Measurements from ENCODE around the gene RSPRY1.
"Not testable (repeated sequence)": the region's sequence is repeated elsewhere in the genome, so short reads cannot be mapped to it uniquely, and the experiment has no call there.

The RSPRY1 gene

GRCh38 chr16:57189527-57189926, 3.4 kb downstream of the RSPRY1 start:
- not testable (repeated sequence) for H3K4me3 ChIP-seq (ENCODE audit: low read length); H3K36me3 ChIP-seq (ENCODE audit: control insufficient read depth, insufficient read depth, low read length, severe bottlenecking); H3K9me3 ChIP-seq (ENCODE audit: control insufficient read depth, low read length); H3K27me3 ChIP-seq (replicated peaks; ENCODE audit: control insufficient read depth, insufficient read depth, low read length); DNase-seq (ENCODE audit: low read depth); H3K9ac ChIP-seq (ENCODE audit: low read length)
- H3K4me1 ChIP-seq (ENCODE audit: control insufficient read depth, insufficient read depth, low read length): peaks cover 65% of the 10 kb centered on the region

- Histone ChIP-seq H3K4me3 (ENCODE audit: low read length) (peak overlapping the region; percentile 43), H3K9me3 (ENCODE audit: control insufficient read depth, low read length) (no peaks in the 10 kb centered on the region), H3K27me3 (replicated peaks; ENCODE audit: control insufficient read depth, insufficient read depth, low read length) (no peaks in the 10 kb centered on the region), H3K36me3 (ENCODE audit: control insufficient read depth, insufficient read depth, low read length, severe bottlenecking) (no peaks in the 10 kb centered on the region), H3K9ac (ENCODE audit: low read length) (peak overlapping the region; percentile 45), H3K4me1 (ENCODE audit: control insufficient read depth, insufficient read depth, low read length) (peaks cover 64% of the 10 kb centered on the region)
- DNase-seq (ENCODE audit: low read depth): no peak
Observed at GRCh38 chr16:57190136-57190535, 4.0 kb downstream of the RSPRY1 start.

GRCh38 chr16:57191056-57191571, 5.0 kb downstream of the RSPRY1 start:
- no peaks in the 10 kb centered on the region for H3K27me3 ChIP-seq (replicated peaks; ENCODE audit: control insufficient read depth, insufficient read depth, low read length)
- DNase-seq (ENCODE audit: low read depth): peak; percentile 69
- H3K4me1 ChIP-seq (ENCODE audit: control insufficient read depth, insufficient read depth, low read length): peaks cover 68% of the 10 kb centered on the region
- no peak overlapping the region for H3K4me3 ChIP-seq (ENCODE audit: low read length)
- no peak overlapping the region for H3K9ac ChIP-seq (ENCODE audit: low read length)
- no peaks in the 10 kb centered on the region for H3K9me3 ChIP-seq (ENCODE audit: control insufficient read depth, low read length)
- H3K36me3 ChIP-seq (ENCODE audit: control insufficient read depth, insufficient read depth, low read length, severe bottlenecking): no peaks in the 10 kb centered on the region

- Histone ChIP-seq H3K9me3 (ENCODE audit: control insufficient read depth, low read length) (no peaks in the 10 kb centered on the region), H3K27me3 (replicated peaks; ENCODE audit: control insufficient read depth, insufficient read depth, low read length) (no peaks in the 10 kb centered on the region), H3K36me3 (ENCODE audit: control insufficient read depth, insufficient read depth, low read length, severe bottlenecking) (no peaks in the 10 kb centered on the region), H3K9ac (ENCODE audit: low read length) (peak overlapping the region; percentile 18), H3K4me3 (ENCODE audit: low read length) (no peak overlapping the region), H3K4me1 (ENCODE audit: control insufficient read depth, insufficient read depth, low read length) (peaks cover 74% of the 10 kb centered on the region)
- DNase-seq (ENCODE audit: low read depth): no peak
Observed at GRCh38 chr16:57192146-57192545, 6.0 kb downstream of the RSPRY1 start.

GRCh38 chr16:57192720-57193486, 6.8 kb downstream of the RSPRY1 start:
- Histone ChIP-seq H3K9me3 (ENCODE audit: control insufficient read depth, low read length) (no peaks in the 10 kb centered on the region), H3K36me3 (ENCODE audit: control insufficient read depth, insufficient read depth, low read length, severe bottlenecking) (no peaks in the 10 kb centered on the region), H3K27me3 (replicated peaks; ENCODE audit: control insufficient read depth, insufficient read depth, low read length) (no peaks in the 10 kb centered on the region), H3K9ac (ENCODE audit: low read length) (no peak overlapping the region), H3K4me3 (ENCODE audit: low read length) (peak overlapping the region; percentile 32), H3K4me1 (ENCODE audit: control insufficient read depth, insufficient read depth, low read length) (peaks cover 67% of the 10 kb centered on the region)
- DNase-seq (ENCODE audit: low read depth): peak; percentile 51

- H3K9me3 ChIP-seq (ENCODE audit: control insufficient read depth, low read length): no peaks in the 10 kb centered on the region
- no peaks in the 10 kb centered on the region for H3K27me3 ChIP-seq (replicated peaks; ENCODE audit: control insufficient read depth, insufficient read depth, low read length)
- H3K4me1 ChIP-seq (ENCODE audit: control insufficient read depth, insufficient read depth, low read length): peaks cover 65% of the 10 kb centered on the region
- peak overlapping the region; percentile 39 for H3K4me3 ChIP-seq (ENCODE audit: low read length)
- peak; percentile 95 for DNase-seq (ENCODE audit: low read depth)
- H3K36me3 ChIP-seq (ENCODE audit: control insufficient read depth, insufficient read depth, low read length, severe bottlenecking): no peaks in the 10 kb centered on the region
- peak overlapping the region; percentile 57 for H3K9ac ChIP-seq (ENCODE audit: low read length)
Observed at GRCh38 chr16:57194512-57194911, 8.4 kb downstream of the RSPRY1 start.

- H3K4me1 ChIP-seq (ENCODE audit: control insufficient read depth, insufficient read depth, low read length): peaks cover 51% of the 10 kb centered on the region
- H3K27me3 ChIP-seq (replicated peaks; ENCODE audit: control insufficient read depth, insufficient read depth, low read length): no peaks in the 10 kb centered on the region
- H3K36me3 ChIP-seq (ENCODE audit: control insufficient read depth, insufficient read depth, low read length, severe bottlenecking): no peaks in the 10 kb centered on the region
- H3K9ac ChIP-seq (ENCODE audit: low read length): no peak overlapping the region
- H3K9me3 ChIP-seq (ENCODE audit: control insufficient read depth, low read length): no peaks in the 10 kb centered on the region
- no peak for DNase-seq (ENCODE audit: low read depth)
- H3K4me3 ChIP-seq (ENCODE audit: low read length): no peak overlapping the region
Observed at GRCh38 chr16:57196286-57196685, 10.2 kb downstream of the RSPRY1 start.

- H3K4me3 ChIP-seq (ENCODE audit: low read length): no peak overlapping the region
- no peak overlapping the region for H3K9ac ChIP-seq (ENCODE audit: low read length)
- peaks cover 46% of the 10 kb centered on the region for H3K4me1 ChIP-seq (ENCODE audit: control insufficient read depth, insufficient read depth, low read length)
- DNase-seq (ENCODE audit: low read depth): no peak
- H3K36me3 ChIP-seq (ENCODE audit: control insufficient read depth, insufficient read depth, low read length, severe bottlenecking): no peaks in the 10 kb centered on the region
- H3K27me3 ChIP-seq (replicated peaks; ENCODE audit: control insufficient read depth, insufficient read depth, low read length): no peaks in the 10 kb centered on the region
- H3K9me3 ChIP-seq (ENCODE audit: control insufficient read depth, low read length): no peaks in the 10 kb centered on the region
Observed at GRCh38 chr16:57196753-57197152, 10.6 kb downstream of the RSPRY1 start.

GRCh38 chr16:57200321-57200720, 14.2 kb downstream of the RSPRY1 start:
- not testable (repeated sequence) for H3K9ac ChIP-seq (ENCODE audit: low read length); DNase-seq (ENCODE audit: low read depth); H3K36me3 ChIP-seq (ENCODE audit: control insufficient read depth, insufficient read depth, low read length, severe bottlenecking); H3K4me3 ChIP-seq (ENCODE audit: low read length); H3K9me3 ChIP-seq (ENCODE audit: control insufficient read depth, low read length); H3K27me3 ChIP-seq (replicated peaks; ENCODE audit: control insufficient read depth, insufficient read depth, low read length)
- peaks cover 12% of the 10 kb centered on the region for H3K4me1 ChIP-seq (ENCODE audit: control insufficient read depth, insufficient read depth, low read length)

GRCh38 chr16:57200926-57201325, 14.8 kb downstream of the RSPRY1 start:
- not testable (repeated sequence) for H3K4me3 ChIP-seq (ENCODE audit: low read length); H3K27me3 ChIP-seq (replicated peaks; ENCODE audit: control insufficient read depth, insufficient read depth, low read length); H3K9ac ChIP-seq (ENCODE audit: low read length); H3K9me3 ChIP-seq (ENCODE audit: control insufficient read depth, low read length); DNase-seq (ENCODE audit: low read depth)
- Histone ChIP-seq H3K4me1 (ENCODE audit: control insufficient read depth, insufficient read depth, low read length) (peaks cover 11% of the 10 kb centered on the region), H3K36me3 (ENCODE audit: control insufficient read depth, insufficient read depth, low read length, severe bottlenecking) (peaks cover 16% of the 10 kb centered on the region)

GRCh38 chr16:57202095-57202886, 16.2 kb downstream of the RSPRY1 start:
- DNase-seq (ENCODE audit: low read depth): no peak
- H3K4me3 ChIP-seq (ENCODE audit: low read length): no peak overlapping the region
- peaks cover 29% of the 10 kb centered on the region for H3K36me3 ChIP-seq (ENCODE audit: control insufficient read depth, insufficient read depth, low read length, severe bottlenecking)
- no peak overlapping the region for H3K9ac ChIP-seq (ENCODE audit: low read length)
- no peaks in the 10 kb centered on the region for H3K9me3 ChIP-seq (ENCODE audit: control insufficient read depth, low read length)
- H3K27me3 ChIP-seq (replicated peaks; ENCODE audit: control insufficient read depth, insufficient read depth, low read length): no peaks in the 10 kb centered on the region
- H3K4me1 ChIP-seq (ENCODE audit: control insufficient read depth, insufficient read depth, low read length): no peaks in the 10 kb centered on the region

Measured in adipocyte (in vitro differentiated cells).